DOHH2 (cell line): ENCODE results near the gene CDCP1.

Source experiments
- H3F3A ChIP-seq: fragments of 200-600 bp; sonication (generic), shearing (Covaris generic); 2 replicates; pipeline ENCODE4 v1.6.0; 2016; ENCODE audit warnings: antibody characterized with exemption, mild to moderate bottlenecking; ENCODE audit not compliant: control insufficient read depth, insufficient read depth
- H3K27ac ChIP-seq: fragments of 200-600 bp; sonication (generic); 2 replicates; pipeline ENCODE4 v1.5.1; 2014; ENCODE audit warnings: low read depth, mild to moderate bottlenecking, low read length, moderate library complexity
- H3K27me3 ChIP-seq: fragments of 200-600 bp; sonication (generic); 2 replicates; pipeline ENCODE4 v1.6.1; 2014; ENCODE audit warnings: mild to moderate bottlenecking, low read length, mixed read lengths; ENCODE audit not compliant: control insufficient read depth
- H3K36me3 ChIP-seq: fragments of 200-600 bp; sonication (generic); 2 replicates; pipeline ENCODE4 v1.6.1; 2014; ENCODE audit warnings: mild to moderate bottlenecking, low read length, moderate library complexity, mixed read lengths; ENCODE audit not compliant: control insufficient read depth
- H3K4me1 ChIP-seq: fragments of 200-600 bp; sonication (generic); 2 replicates; pipeline ENCODE4 v1.6.1; 2014; ENCODE audit warnings: mild to moderate bottlenecking, low read length, mixed read lengths; ENCODE audit not compliant: control insufficient read depth
- H3K4me2 ChIP-seq: fragments of 200-600 bp; sonication (generic); 2 replicates; pipeline ENCODE4 v1.6.0; 2014; ENCODE audit warnings: mild to moderate bottlenecking, low read length, moderate library complexity
- H3K4me3 ChIP-seq: fragments of 200-600 bp; sonication (generic); 2 replicates; pipeline ENCODE4 v1.5.1; 2014; ENCODE audit warnings: mild to moderate bottlenecking, low read length, mixed read lengths
- H3K79me2 ChIP-seq: fragments of 200-600 bp; sonication (generic); 2 replicates; pipeline ENCODE4 v1.6.1; 2014; ENCODE audit warnings: mild to moderate bottlenecking, low read length, mixed read lengths; ENCODE audit not compliant: control insufficient read depth
- H3K9me2 ChIP-seq: fragments of 200-600 bp; sonication (generic); replicated peaks from 2 replicates; pipeline ENCODE4 v1.6.1; 2014; ENCODE audit warnings: mild to moderate bottlenecking, low read length, mixed read lengths; ENCODE audit not compliant: control insufficient read depth
- H3K9me3 ChIP-seq: fragments of 200-600 bp; sonication (generic); 2 replicates; pipeline ENCODE4 v1.6.1; 2014; ENCODE audit warnings: antibody characterized with exemption, low read length, mixed read lengths; ENCODE audit not compliant: control insufficient read depth, insufficient read depth
- H4K20me1 ChIP-seq: fragments of 200-600 bp; sonication (generic); 2 replicates; pipeline ENCODE4 v1.6.0; 2014; ENCODE audit warnings: low read depth, mild to moderate bottlenecking, antibody characterized with exemption, low read length, moderate library complexity; ENCODE audit not compliant: control insufficient read depth, insufficient read depth
- EZH2phosphoT487 ChIP-seq: fragments of 200-600 bp; sonication (generic); IDR thresholded peaks from 2 replicates; pipeline ENCODE4 v1.6.1; 2017; ENCODE audit warnings: borderline replicate concordance, mild to moderate bottlenecking, antibody characterized with exemption, low read length, moderate library complexity, mixed read lengths
- TF ChIP-seq, protein P1 (sequence below): fragments of 200-600 bp; sonication (generic); IDR thresholded peaks from one replicate; pipeline ENCODE4 v1.5.1; 2014; ENCODE audit warnings: antibody characterized with exemption, mild to moderate bottlenecking, low read depth, low read length; ENCODE audit not compliant: poor library complexity, severe bottlenecking

The CDCP1 gene

DNA sequence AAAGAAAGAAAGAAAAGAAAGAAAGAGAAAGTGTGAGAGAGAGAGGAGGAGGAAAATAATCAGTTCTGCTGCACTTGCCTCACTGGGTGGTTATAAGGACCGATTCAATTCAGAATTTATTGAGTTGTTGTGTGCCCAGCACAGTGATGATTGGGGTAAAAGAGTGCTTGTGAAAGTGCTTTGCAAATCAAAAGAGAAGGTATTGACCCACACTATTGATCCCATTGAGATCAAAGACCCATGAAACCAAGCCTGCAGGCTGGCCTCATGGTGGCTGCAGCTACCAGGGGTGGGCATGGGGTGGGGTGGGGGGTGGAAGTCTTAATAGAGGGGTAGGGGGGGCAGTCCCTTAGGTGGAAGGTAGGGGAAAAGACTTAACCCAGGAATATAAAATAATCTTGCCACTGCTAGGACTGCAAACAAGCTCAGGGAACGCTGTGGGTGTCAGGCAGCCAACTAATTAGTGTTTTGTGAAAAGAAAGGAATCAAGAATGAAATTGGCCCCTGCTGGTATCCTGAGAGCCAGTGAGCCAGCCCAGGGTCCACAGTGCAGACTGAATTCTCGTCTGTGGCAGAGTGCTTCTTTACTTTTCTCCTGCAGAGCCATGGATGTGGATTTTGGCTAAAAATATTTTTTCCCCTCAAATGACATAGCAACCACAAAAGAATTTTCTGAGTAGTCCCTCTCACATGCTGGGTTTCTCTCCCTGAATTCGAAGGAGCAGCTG lies 85.8 kb downstream of the CDCP1 start:
- Histone ChIP-seq H4K20me1 (no peaks in the 10 kb centered on the region), H3K79me2 (no peaks in the 10 kb centered on the region), H3F3A (no peaks in the 10 kb centered on the region), H3K36me3 (no peaks in the 10 kb centered on the region), H3K27me3 (peaks cover 2% of the 10 kb centered on the region; the same call in 1 of the 2 replicates), H3K27ac (no peak overlapping the region), H3K4me3 (no peak overlapping the region), H3K9me2 (no peaks in the 10 kb centered on the region), H3K4me1 (no peaks in the 10 kb centered on the region), H3K9me3 (no peaks in the 10 kb centered on the region), H3K4me2 (no peak overlapping the region)
- no peak for TF ChIP-seq EZH2phosphoT487
- TF ChIP-seq, protein P1, sequence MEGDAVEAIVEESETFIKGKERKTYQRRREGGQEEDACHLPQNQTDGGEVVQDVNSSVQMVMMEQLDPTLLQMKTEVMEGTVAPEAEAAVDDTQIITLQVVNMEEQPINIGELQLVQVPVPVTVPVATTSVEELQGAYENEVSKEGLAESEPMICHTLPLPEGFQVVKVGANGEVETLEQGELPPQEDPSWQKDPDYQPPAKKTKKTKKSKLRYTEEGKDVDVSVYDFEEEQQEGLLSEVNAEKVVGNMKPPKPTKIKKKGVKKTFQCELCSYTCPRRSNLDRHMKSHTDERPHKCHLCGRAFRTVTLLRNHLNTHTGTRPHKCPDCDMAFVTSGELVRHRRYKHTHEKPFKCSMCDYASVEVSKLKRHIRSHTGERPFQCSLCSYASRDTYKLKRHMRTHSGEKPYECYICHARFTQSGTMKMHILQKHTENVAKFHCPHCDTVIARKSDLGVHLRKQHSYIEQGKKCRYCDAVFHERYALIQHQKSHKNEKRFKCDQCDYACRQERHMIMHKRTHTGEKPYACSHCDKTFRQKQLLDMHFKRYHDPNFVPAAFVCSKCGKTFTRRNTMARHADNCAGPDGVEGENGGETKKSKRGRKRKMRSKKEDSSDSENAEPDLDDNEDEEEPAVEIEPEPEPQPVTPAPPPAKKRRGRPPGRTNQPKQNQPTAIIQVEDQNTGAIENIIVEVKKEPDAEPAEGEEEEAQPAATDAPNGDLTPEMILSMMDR = no peak

DNA sequence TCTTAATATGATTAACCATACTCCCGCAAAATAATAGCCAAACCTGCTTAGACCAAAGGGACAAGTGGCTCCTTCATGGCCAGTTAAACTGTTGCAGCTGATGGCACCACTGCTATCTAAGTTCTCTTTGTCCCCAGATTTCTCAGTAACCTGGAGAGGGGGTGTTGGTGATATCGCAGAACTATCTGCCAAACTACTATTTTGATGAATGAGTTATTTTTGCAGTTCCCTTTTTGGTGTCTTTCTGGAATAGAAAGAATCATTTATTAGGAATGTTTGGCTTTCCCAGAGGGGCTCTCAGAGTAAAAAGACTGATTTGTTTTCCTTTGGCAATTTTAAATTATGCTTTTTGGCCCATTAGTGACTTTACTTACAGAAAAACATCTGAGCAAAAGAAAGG lies 87.0 kb downstream of the CDCP1 start:
- no peaks in the 10 kb centered on the region for H3K9me2 ChIP-seq
- no peak overlapping the region for H3K4me3 ChIP-seq
- peaks cover 2% of the 10 kb centered on the region; the same call in 1 of the 2 replicates for H3K27me3 ChIP-seq
- no peak overlapping the region for H3K27ac ChIP-seq
- no peak overlapping the region for H3K4me2 ChIP-seq
- H3K9me3 ChIP-seq = no peaks in the 10 kb centered on the region
- H3K36me3 ChIP-seq = no peaks in the 10 kb centered on the region
- H3K4me1 ChIP-seq = no peaks in the 10 kb centered on the region
- H3K79me2 ChIP-seq = no peaks in the 10 kb centered on the region
- no peaks in the 10 kb centered on the region for H3F3A ChIP-seq
- no peak for TF ChIP-seq EZH2phosphoT487
- TF ChIP-seq, protein P1 = no peak
- no peaks in the 10 kb centered on the region for H4K20me1 ChIP-seq

GRCh38 chr3:45057557-45057956 lies 88.6 kb downstream of the CDCP1 start:
- no peaks in the 10 kb centered on the region for H3K4me1 ChIP-seq
- no peaks in the 10 kb centered on the region for H3K9me2 ChIP-seq
- TF ChIP-seq EZH2phosphoT487 = no peak
- TF ChIP-seq, protein P1 = no peak
- no peaks in the 10 kb centered on the region for H3F3A ChIP-seq
- no peaks in the 10 kb centered on the region for H4K20me1 ChIP-seq
- peaks cover 5% of the 10 kb centered on the region for H3K27me3 ChIP-seq
- no peaks in the 10 kb centered on the region for H3K36me3 ChIP-seq
- no peaks in the 10 kb centered on the region for H3K79me2 ChIP-seq
- H3K4me3 ChIP-seq = no peak overlapping the region
- H3K27ac ChIP-seq = no peak overlapping the region
- no peak overlapping the region for H3K4me2 ChIP-seq
- H3K9me3 ChIP-seq = no peaks in the 10 kb centered on the region
